DND-41 (cell line): ENCODE results near the gene MTFR1L.
A peak's percentile ranks its signal among the peaks of the same experiment; 100 is the strongest.

Source experiments
- ATAC-seq: fragments of 200-7000 bp; cut with Tn5 transposase; 3 replicates; pipeline ENCODE4 v1.9.1; 2021; ENCODE audit warnings: low read depth; ENCODE audit not compliant: insufficient read depth
- DNase-seq: peaks from one replicate; pipeline ENCODE4 v3.0.0-alpha.2; 2020
- H2AFZ ChIP-seq: 2 replicates; pipeline ENCODE4 v1.6.0; 2012; ENCODE audit warnings: low read depth, low read length
- H3K27ac ChIP-seq: 2 replicates; pipeline ENCODE4 v1.5.1; 2012; ENCODE audit warnings: low read length, inconsistent platforms
- H3K27me3 ChIP-seq: fragments of 200-600 bp; sonication (generic); 2 replicates; pipeline ENCODE4 v1.6.0; 2012; ENCODE audit warnings: low read length, mild to moderate bottlenecking, inconsistent platforms; ENCODE audit not compliant: insufficient read depth, poor library complexity
- H3K36me3 ChIP-seq: 2 replicates; pipeline ENCODE4 v1.5.1; 2012; ENCODE audit warnings: low read length, inconsistent platforms; ENCODE audit not compliant: insufficient read depth
- H3K4me1 ChIP-seq: 2 replicates; pipeline ENCODE4 v1.5.1; 2012; ENCODE audit warnings: mild to moderate bottlenecking, low read length; ENCODE audit not compliant: insufficient read depth
- H3K4me2 ChIP-seq: 2 replicates; pipeline ENCODE4 v1.6.0; 2012; ENCODE audit warnings: mild to moderate bottlenecking, moderate library complexity, low read length, inconsistent platforms; ENCODE audit not compliant: insufficient read depth
- H3K4me3 ChIP-seq, 2 experiments: fragments of 200-600 bp in 1 of 2; shearing (Covaris generic) in 1 of 2; 2 replicates each; pipeline ENCODE4 v1.5.1; 2012 to 2016; ENCODE audit warnings: inconsistent platforms in 2 of 2, low read length in 2 of 2, mild to moderate bottlenecking in 2 of 2, low read depth in 1 of 2, moderate library complexity in 1 of 2
- H3K79me2 ChIP-seq: 2 replicates; pipeline ENCODE4 v1.6.0; 2012; ENCODE audit warnings: low read length, inconsistent platforms; ENCODE audit not compliant: insufficient read depth
- H3K9ac ChIP-seq: 2 replicates; pipeline ENCODE4 v1.6.0; 2012; ENCODE audit warnings: low read depth, mild to moderate bottlenecking, inconsistent platforms, low read length, moderate library complexity
- H3K9me3 ChIP-seq: 2 replicates; pipeline ENCODE4 v1.5.1; 2012; ENCODE audit warnings: low read length, moderate library complexity, mild to moderate bottlenecking, inconsistent platforms; ENCODE audit not compliant: insufficient read depth, severe bottlenecking
- H4K20me1 ChIP-seq: 2 replicates; pipeline ENCODE4 v1.6.0; 2012; ENCODE audit warnings: low read length; ENCODE audit not compliant: insufficient read depth
- EZH2 ChIP-seq: IDR thresholded peaks from 3 replicates; pipeline ENCODE4 v1.6.1; 2012; ENCODE audit warnings: borderline replicate concordance, low read depth, mild to moderate bottlenecking, moderate library complexity, low read length, inconsistent platforms; ENCODE audit not compliant: severe bottlenecking
- TF ChIP-seq, protein P1 (sequence below): IDR thresholded peaks from 2 replicates; pipeline ENCODE4 v1.5.1; 2012; ENCODE audit warnings: borderline replicate concordance, low read length, moderate library complexity, mild to moderate bottlenecking; ENCODE audit not compliant: poor library complexity, severe bottlenecking; ENCODE audit errors: extremely low read depth

MTFR1L gene

DNA sequence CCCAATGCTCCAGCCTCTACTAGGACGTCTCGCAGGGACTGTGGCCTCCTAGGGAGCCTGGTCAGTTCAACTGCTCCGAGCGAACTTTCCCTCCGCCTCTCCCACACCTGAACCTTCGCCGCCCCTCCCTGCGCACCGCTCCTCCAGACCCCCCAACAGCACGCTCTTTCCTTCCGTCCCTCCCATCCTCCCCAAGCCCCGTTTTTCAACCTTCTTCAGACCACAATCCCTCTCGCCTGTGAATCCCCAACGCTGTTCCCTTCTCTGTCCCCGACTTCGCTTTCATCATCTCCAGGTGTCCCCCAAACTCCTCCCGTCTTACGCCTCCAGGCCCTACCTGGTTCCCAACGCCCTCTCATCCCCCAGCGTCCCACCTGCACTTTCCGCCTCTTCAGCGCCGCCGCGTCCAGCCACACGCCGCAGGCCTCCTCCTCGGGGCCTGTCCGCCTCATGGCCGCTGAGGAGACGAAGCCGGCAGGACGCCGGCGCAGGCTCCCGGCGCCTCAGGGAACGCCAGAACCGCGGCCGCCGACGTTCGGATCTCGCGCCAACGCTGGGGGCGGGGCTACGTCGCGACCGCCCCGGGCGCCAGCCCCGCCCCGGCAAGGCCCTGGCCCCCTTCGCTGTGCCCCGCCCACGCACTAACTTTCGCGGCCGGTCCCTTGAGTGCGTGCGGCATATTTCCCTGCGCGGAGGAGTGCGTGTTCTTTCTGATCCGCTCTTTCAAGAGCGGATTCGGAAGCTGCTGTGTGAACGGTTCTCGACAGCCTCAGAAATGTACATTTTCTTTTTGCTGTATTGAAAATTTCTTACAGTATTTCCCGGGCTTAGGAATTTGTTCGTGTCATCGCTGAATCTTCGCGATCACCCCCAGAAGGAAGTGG, 39.4 kb downstream of the MTFR1L start, which contains the start of gene AUNIP:
AUNIP (minus strand) TSS at position 552 of the 884 bp plus-strand sequence; CDS start at position 452, 100 bp downstream.
- DNase-seq: peak; percentile 89
- no peaks in the 10 kb centered on the region for H3K36me3 ChIP-seq
- H4K20me1 ChIP-seq: peaks cover 11% of the 10 kb centered on the region; the same call in 1 of the 2 replicates
- H3K27ac ChIP-seq: peak within 1 kb of the TSS; percentile 84
- H3K79me2 ChIP-seq: peaks cover 56% of the 10 kb centered on the region
- peak within 1 kb of the TSS; percentile 99 for H2AFZ ChIP-seq
- H3K4me3 ChIP-seq: peak within 1 kb of the TSS; percentile 88 to 91
- H3K4me1 ChIP-seq: peaks cover 29% of the 10 kb centered on the region
- no peaks in the 10 kb centered on the region for H3K9me3 ChIP-seq
- peak; percentile 92 for ATAC-seq
- H3K4me2 ChIP-seq: peak within 1 kb of the TSS; percentile 98
- TF ChIP-seq, protein P1, sequence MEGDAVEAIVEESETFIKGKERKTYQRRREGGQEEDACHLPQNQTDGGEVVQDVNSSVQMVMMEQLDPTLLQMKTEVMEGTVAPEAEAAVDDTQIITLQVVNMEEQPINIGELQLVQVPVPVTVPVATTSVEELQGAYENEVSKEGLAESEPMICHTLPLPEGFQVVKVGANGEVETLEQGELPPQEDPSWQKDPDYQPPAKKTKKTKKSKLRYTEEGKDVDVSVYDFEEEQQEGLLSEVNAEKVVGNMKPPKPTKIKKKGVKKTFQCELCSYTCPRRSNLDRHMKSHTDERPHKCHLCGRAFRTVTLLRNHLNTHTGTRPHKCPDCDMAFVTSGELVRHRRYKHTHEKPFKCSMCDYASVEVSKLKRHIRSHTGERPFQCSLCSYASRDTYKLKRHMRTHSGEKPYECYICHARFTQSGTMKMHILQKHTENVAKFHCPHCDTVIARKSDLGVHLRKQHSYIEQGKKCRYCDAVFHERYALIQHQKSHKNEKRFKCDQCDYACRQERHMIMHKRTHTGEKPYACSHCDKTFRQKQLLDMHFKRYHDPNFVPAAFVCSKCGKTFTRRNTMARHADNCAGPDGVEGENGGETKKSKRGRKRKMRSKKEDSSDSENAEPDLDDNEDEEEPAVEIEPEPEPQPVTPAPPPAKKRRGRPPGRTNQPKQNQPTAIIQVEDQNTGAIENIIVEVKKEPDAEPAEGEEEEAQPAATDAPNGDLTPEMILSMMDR: no peak
- TF ChIP-seq EZH2: no peak
- H3K27me3 ChIP-seq: no peaks in the 10 kb centered on the region
- peak within 1 kb of the TSS; percentile 87 for H3K9ac ChIP-seq

DNA sequence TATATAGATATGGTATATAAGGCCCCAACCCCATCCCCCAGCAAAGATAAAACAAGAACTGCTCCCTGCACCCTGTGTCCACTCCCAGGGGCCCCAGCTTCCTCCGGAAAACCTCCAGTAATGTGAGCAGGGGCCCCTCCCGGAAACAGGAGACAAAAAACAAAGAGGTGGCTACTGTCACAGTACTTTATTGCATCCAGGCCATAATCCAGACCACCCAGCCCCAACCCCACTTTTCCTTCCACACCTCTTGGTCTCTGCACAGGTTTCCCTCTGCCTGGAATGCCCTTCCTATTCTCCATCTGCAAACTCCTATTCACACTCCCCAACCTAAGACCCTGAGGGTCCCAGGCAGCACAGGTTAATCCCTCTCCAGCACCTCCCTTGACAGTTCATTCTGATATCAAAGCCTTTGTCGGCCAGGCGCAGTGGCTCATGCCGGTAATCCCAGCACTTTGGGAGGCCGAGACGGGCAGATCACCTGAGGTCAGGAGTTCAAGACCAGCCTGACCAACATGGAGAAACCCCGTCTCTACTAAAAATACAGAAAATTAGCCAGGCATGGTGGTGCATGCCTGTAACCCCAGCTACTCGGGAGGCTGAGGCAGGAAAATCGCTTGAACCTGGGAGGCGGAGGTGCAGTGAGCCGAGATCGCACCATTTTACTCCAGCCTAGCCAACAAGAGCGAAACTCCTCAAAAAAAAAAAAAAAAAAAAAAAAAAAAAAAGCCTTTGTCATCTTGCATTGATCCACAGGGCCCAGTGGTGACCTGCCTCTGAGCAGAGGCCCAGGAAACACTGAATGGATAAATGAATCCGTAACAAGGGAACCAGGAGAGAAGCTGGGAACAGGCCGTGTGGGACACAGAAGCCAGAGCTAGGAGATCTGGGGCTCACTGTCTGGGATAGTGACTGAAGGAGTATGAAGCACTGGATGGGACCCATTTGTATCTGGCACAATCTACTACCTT, 41.8 kb downstream of the MTFR1L start:
- Histone ChIP-seq H3K4me1 (peaks cover 29% of the 10 kb centered on the region), H3K27me3 (no peaks in the 10 kb centered on the region), H3K36me3 (no peaks in the 10 kb centered on the region), H2AFZ (no peak overlapping the region), H3K4me3 (no peak overlapping the region), H3K27ac (no peak overlapping the region), H3K4me2 (no peak overlapping the region), H3K79me2 (peaks cover 32% of the 10 kb centered on the region), H3K9ac (no peak overlapping the region), H3K9me3 (no peaks in the 10 kb centered on the region), H4K20me1 (0 out of 2 replicates have a peak, but pooled peaks cover 3% of the 10 kb centered on the region)
- TF ChIP-seq, protein P1: no peak
- TF ChIP-seq EZH2: no peak
- DNase-seq (no peak), ATAC-seq (no peak)

DNA sequence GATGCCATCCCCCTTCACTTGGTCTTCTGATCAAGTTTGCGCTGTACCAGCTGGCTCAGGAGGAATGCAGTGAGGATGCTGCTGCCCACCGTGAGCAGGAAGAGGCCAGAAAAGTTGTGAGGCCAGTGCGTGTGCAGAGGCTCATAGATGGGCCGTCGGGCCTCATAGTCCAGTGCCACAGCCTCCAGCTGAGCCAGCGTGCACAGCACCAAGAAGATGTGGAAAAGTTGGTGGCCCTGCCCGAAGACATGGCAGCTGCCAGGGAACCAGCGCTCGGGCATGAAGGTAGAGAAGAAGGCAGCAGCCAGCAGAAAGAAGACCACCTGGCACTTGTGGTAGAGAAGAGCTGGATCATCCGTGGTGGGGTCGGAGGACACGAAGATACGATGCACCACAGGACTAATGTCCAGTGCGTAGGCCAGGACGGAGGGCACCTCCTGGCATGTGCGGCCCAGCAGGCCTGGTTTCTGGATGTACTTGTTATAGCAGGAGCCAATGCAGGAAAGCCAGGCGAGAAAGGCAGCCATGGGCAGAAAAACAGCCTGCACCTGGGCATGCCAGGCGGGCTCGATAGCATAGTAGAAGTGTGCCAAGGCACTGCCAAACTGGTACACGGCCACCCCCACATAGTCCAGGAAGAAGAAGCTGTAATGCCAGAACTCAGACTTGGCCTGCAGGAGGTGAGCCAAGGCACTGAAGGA, 43.2 kb downstream of the MTFR1L start:
- no peak for ATAC-seq
- Histone ChIP-seq H3K9me3 (no peaks in the 10 kb centered on the region), H3K79me2 (peaks cover 19% of the 10 kb centered on the region), H3K4me2 (no peak overlapping the region), H3K27ac (no peak overlapping the region), H3K27me3 (no peaks in the 10 kb centered on the region), H4K20me1 (0 out of 2 replicates have a peak, but pooled peaks cover 3% of the 10 kb centered on the region), H2AFZ (no peak overlapping the region), H3K4me3 (no peak overlapping the region), H3K9ac (no peak overlapping the region), H3K36me3 (no peaks in the 10 kb centered on the region), H3K4me1 (peaks cover 20% of the 10 kb centered on the region)
- TF ChIP-seq, protein P1: no peak
- no peak for TF ChIP-seq EZH2
- no peak for DNase-seq
